ENCODE results near the gene GP1BA. TPM values are rescaled to one million over a fixed set of nuclear protein-coding genes. Genes with fewer than 3 reads are reported as not detected.

The GP1BA gene
- total RNA-seq, 2 donors from 2014 or later: not detected

DNA sequence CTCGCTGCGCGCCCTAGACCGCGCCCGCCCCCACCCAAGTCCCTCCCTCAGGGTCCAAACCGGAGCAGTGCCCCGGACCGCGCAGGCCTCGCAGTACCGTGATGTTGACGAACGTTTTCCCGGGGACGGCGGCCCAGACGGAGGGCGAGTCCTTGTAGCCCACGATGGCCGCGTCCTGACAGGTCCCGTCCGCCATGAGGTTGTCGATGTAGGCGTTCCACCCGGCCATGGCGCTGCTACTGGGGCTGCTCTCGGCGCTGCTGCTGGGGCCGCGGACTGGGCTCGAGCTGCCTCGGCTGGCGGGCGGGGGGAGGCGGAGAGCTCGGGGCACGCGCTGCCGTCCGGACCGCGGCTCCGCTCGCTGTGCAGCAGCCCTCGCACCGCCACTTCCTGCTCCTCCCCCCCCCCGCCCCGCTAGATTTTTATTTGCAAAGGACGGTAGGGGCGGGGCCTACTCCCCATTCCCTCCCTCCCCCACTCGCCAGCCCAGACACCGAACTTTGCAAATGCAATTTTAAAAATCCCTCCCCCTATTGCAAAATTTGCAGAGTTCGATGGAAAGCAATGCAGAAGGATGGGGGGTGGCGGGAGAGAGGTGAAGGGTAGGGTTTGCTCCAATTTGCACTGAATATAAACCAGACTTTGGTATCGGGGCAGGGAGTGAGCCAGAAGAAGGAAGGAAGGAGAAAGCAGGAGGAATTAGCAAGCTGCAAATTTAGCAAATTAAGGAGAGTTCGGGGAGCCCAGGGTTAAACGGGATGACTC is 16.3 kb downstream of the GP1BA start, which contains the start of gene PFN1:
PFN1 (minus strand) TSS at position 365 of the 765 bp plus-strand sequence; CDS start at position 229, 136 bp downstream.
- no peaks in the 10 kb centered on the region for H3K9me3 ChIP-seq
- peak within 1 kb of the TSS; percentile 88 to 96 for H3K27ac ChIP-seq
- peak; percentile 87 for DNase-seq (ENCODE audit: low spot score)
- H3K4me1 ChIP-seq (replicated peaks): peaks cover 15% of the 10 kb centered on the region
- H3K27me3 ChIP-seq (replicated peaks; ENCODE audit: insufficient read depth): no peaks in the 10 kb centered on the region
- peak; percentile 86 for TF ChIP-seq POLR2A (IDR thresholded peaks at IDR 0.05)
- peak; percentile 36 for TF ChIP-seq POLR2AphosphoS5 (IDR thresholded peaks at IDR 0.05)
- TF ChIP-seq, protein P1, sequence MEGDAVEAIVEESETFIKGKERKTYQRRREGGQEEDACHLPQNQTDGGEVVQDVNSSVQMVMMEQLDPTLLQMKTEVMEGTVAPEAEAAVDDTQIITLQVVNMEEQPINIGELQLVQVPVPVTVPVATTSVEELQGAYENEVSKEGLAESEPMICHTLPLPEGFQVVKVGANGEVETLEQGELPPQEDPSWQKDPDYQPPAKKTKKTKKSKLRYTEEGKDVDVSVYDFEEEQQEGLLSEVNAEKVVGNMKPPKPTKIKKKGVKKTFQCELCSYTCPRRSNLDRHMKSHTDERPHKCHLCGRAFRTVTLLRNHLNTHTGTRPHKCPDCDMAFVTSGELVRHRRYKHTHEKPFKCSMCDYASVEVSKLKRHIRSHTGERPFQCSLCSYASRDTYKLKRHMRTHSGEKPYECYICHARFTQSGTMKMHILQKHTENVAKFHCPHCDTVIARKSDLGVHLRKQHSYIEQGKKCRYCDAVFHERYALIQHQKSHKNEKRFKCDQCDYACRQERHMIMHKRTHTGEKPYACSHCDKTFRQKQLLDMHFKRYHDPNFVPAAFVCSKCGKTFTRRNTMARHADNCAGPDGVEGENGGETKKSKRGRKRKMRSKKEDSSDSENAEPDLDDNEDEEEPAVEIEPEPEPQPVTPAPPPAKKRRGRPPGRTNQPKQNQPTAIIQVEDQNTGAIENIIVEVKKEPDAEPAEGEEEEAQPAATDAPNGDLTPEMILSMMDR (IDR thresholded peaks at IDR 0.05): no peak
- H3K4me3 ChIP-seq: peak within 1 kb of the TSS; percentile 94 to 100
- H3K36me3 ChIP-seq: no peaks in the 10 kb centered on the region
- intact Hi-C loops (cut with DNase I): loop anchor here (1.0 to 5.0 kb wide), 3 partner anchors 18 to 49 kb away; partner anchors contain the start of genes CAMTA2, INCA1, KIF1C and SPAG7
- WGBS: under 1% methylated on average over 57 of the region's 59 CpGs

GRCh38 chr17:4948931-4949320 is 16.8 kb downstream of the GP1BA start:
- intact Hi-C loops (cut with DNase I): loop anchor here (1.0 to 5.0 kb wide), 3 partner anchors 18 to 48 kb away; partner anchors contain the start of genes CAMTA2, INCA1, KIF1C and SPAG7
- Histone ChIP-seq H3K27ac (peak overlapping the region; percentile 88 to 96), H3K27me3 (replicated peaks; ENCODE audit: insufficient read depth) (no peaks in the 10 kb centered on the region), H3K9me3 (no peaks in the 10 kb centered on the region), H3K4me3 (peak overlapping the region; percentile 94 to 100), H3K36me3 (no peaks in the 10 kb centered on the region), H3K4me1 (replicated peaks) (peaks cover 15% of the 10 kb centered on the region)
- DNase-seq (ENCODE audit: low spot score): peak; percentile 73
- under 1% methylated on average over 37 of the region's 40 CpGs for WGBS
- TF ChIP-seq, protein P1 (IDR thresholded peaks at IDR 0.05): peak in 1 of 4 experiments; percentile 8
- TF ChIP-seq POLR2AphosphoS5 (IDR thresholded peaks at IDR 0.05) (no peak), POLR2A (IDR thresholded peaks at IDR 0.05) (peak; percentile 49)

- intact Hi-C loops (cut with DNase I): loop anchor here (2.0 to 5.0 kb wide), 2 partner anchors 17 to 38 kb away; partner anchors contain the start of genes CAMTA2 and SPAG7
- TF ChIP-seq POLR2A (IDR thresholded peaks at IDR 0.05): peak; percentile 18
- no peak for TF ChIP-seq POLR2AphosphoS5 (IDR thresholded peaks at IDR 0.05)
- TF ChIP-seq, protein P1 (IDR thresholded peaks at IDR 0.05): no peak
- Histone ChIP-seq H3K4me3 (peak overlapping the region; percentile 94 to 100), H3K4me1 (replicated peaks) (peaks cover 15% of the 10 kb centered on the region), H3K27me3 (replicated peaks; ENCODE audit: insufficient read depth) (no peaks in the 10 kb centered on the region), H3K27ac (peak overlapping the region; percentile 88 to 96), H3K9me3 (no peaks in the 10 kb centered on the region), H3K36me3 (no peaks in the 10 kb centered on the region)
- DNase-seq (ENCODE audit: low spot score): peak; percentile 44
- WGBS: under 1% methylated on average over 41 of the region's 75 CpGs
These were observed 17.4 kb downstream of the GP1BA start for GRCh38 chr17:4949321-4950074.

GRCh38 chr17:4950075-4950745 is 18.1 kb downstream of the GP1BA start:
- Histone ChIP-seq H3K9me3 (no peaks in the 10 kb centered on the region), H3K36me3 (no peaks in the 10 kb centered on the region), H3K4me1 (replicated peaks) (peaks cover 15% of the 10 kb centered on the region), H3K27ac (peak overlapping the region; percentile 88 to 96), H3K27me3 (replicated peaks; ENCODE audit: insufficient read depth) (no peaks in the 10 kb centered on the region), H3K4me3 (peak overlapping the region; percentile 94 to 100)
- no peak for DNase-seq (ENCODE audit: low spot score)
- TF ChIP-seq, protein P1 (IDR thresholded peaks at IDR 0.05): no peak
- TF ChIP-seq POLR2A (IDR thresholded peaks at IDR 0.05) (peak; percentile 15), POLR2AphosphoS5 (IDR thresholded peaks at IDR 0.05) (no peak)
- WGBS: 7% methylated on average over 52 of the region's 52 CpGs
- intact Hi-C loops (cut with DNase I): no loop called here

All from prostate gland (tissue), 2 donors.